Midbrain (tissue), 1 donor: Measurements from ENCODE around the gene ANKRD12.
"Not testable (repeated sequence)": the region's sequence is repeated elsewhere in the genome, so short reads cannot be mapped to it uniquely, and the experiment has no call there.

Experiments
- DNase-seq: peaks from one replicate; lab custom pipeline; 2025; lab: John Stamatoyannopoulos, UW

The ANKRD12 gene

GRCh38 chr18:9136315-9137155 is at the start of gene ANKRD12:
TSS of gene ANKRD12 (plus strand) at chr18:9136781. CDS start at chr18:9182433, 45,652 bp downstream.
- peak; percentile 97 for DNase-seq

- no peak for DNase-seq
These were observed 49.4 kb upstream of the ANKRD12 start for GRCh38 chr18:9087144-9087543.

GRCh38 chr18:9088252-9088651 is 48.3 kb upstream of the ANKRD12 start:
- DNase-seq = no peak

DNA sequence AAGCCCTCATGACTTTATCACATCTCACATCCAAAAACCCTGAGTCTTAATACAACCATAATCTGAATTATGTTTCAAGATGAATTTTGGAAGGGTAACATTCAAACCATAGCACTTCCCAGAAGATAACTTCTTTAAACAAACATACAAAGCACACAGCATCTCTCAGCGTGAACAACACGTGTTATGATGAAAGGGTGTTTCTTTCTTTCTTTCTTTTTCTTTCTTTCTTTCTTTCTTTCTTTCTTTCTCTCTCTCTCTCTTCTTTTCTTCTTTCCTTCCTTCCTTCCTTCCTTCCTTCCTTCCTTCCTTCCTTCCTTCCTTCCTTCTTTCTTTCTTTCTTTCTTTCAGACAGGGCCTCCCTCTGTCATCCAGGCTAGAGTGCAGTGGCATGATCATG is 47.9 kb upstream of the ANKRD12 start:
- not testable (repeated sequence) for DNase-seq

GRCh38 chr18:9090578-9090977 is 46.0 kb upstream of the ANKRD12 start:
- DNase-seq = no peak

GRCh38 chr18:9091066-9091476 is 45.5 kb upstream of the ANKRD12 start:
- DNase-seq = no peak

DNA sequence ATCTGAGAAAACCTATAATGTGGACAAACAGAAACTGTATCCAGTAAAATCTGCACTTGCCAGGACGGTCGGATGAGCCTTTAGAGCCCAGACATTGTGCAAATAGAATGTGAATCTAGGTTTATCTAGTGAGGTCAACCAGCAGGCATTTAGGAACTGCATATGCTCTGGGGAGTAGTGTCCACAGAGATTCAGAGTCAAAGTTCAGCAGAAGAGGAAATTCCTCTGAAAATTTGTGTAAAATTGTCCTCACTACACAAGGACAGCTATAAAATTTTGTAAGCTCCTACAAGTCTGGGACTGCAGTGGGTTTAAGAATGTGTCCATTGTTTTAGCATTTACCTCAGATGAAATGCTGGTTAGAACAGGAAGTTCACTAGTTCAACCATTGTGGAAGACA is 43.9 kb upstream of the ANKRD12 start:
- no peak for DNase-seq

GRCh38 chr18:9093109-9093508 is 43.5 kb upstream of the ANKRD12 start:
- not testable (repeated sequence) for DNase-seq

- DNase-seq = no peak
These were observed 42.0 kb upstream of the ANKRD12 start for GRCh38 chr18:9094307-9095226.

- DNase-seq = no peak
These were observed 41.1 kb upstream of the ANKRD12 start for GRCh38 chr18:9095297-9096006.

- no peak for DNase-seq
These were observed 40.6 kb upstream of the ANKRD12 start for GRCh38 chr18:9096007-9096371.

DNA sequence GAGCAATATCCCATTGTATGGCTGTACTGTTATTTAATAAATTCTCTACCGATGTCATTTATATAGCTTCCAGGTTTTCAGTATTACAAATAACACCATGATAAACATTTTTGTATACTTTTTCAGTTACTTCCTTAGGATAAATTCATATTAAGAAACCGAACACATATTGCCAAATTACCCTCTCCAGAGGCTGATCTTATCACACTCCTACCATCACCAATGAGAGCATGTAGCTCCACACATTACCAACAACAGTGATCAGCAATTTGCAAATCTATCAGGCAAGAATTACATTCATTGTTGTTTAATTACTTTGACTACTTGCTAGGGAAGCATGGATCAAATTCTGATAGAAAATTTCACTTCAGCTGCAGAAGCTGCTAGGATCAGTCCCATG is 39.9 kb upstream of the ANKRD12 start:
- DNase-seq = no peak

GRCh38 chr18:9097349-9097748 is 39.2 kb upstream of the ANKRD12 start:
- DNase-seq = no peak

DNA sequence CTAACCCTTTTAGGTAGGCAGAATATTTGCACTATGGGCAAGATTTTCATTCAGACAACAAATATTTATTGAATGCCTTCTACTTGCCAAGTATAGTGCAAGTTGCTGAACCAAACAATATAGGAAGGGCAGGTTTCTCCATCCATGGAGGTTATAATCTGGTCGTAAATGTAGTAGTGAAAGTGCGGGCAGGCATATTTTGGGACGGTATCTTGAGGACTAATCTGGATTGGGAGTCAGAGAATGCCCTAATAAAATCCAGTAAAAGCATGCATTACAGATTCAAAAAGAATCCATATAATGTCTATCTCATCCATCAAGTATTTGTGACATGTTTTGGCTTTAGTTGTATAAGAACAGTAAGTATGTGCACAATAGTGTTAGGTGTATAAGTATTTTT is 35.8 kb upstream of the ANKRD12 start:
- DNase-seq = no peak

- peak; percentile 31 for DNase-seq
These were observed 34.7 kb upstream of the ANKRD12 start for GRCh38 chr18:9101730-9102507.

- peak; percentile 98 for DNase-seq
These were observed 33.8 kb upstream of the ANKRD12 start, which contains the start of gene NDUFV2 for GRCh38 chr18:9102508-9103375. TSS of gene NDUFV2 (plus strand) at chr18:9102699. CDS start at chr18:9102744, 45 bp downstream.

- DNase-seq = peak; percentile 38
These were observed 33.2 kb upstream of the ANKRD12 start for GRCh38 chr18:9103376-9103873.

DNA sequence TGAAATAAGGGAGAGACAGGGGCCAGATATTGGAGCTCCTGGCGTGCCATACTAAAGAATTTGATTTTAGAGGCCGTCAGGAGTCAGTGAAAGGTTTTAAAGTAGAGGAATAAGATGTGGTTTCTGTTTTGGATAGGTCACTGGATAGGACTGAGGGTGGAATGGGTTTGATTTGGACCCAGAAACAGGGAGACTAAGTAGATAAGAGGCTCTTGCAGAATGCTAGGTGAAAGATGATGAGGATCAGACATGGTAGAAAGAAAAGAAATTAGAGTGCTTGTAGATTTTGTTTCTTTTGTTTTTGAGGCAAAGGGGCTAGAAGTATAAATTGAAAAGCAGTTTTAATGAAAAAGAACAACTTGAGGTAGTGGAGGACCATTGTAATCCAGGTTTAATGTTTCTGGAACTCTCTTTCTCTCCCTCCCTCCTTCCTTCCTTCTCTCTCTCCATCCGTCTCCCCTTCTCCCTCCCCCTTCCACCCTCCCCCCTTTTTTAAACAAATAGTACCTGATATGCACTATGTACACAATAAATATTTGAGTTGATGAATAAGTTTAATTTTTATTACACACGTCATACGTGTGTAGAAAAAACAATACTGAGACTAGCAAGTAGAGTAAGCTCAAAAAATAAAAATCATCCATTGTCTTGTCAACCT is 32.2 kb upstream of the ANKRD12 start:
- DNase-seq = no peak

GRCh38 chr18:9105420-9105819 is 31.2 kb upstream of the ANKRD12 start:
- no peak for DNase-seq

DNA sequence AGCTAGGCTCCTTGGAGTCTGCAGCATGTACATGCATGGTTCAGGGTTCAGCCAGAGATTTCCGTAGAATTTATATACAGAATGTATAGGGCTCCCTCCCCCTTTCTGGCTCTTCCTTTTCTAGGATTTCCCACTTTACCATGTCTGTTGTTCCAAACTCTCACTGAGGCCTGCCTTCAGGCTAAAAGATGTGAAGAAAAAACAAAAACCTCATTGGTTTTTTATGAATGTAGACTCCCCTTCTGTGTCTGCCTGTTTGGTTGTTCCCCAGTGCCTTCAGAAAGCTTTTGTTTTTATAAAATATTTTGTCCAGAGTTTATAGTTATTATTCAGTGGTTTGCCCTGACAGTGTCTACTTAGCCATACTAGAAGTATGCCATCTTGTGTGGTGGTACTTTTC is 30.5 kb upstream of the ANKRD12 start:
- no peak for DNase-seq
